GM19372 (cell line): ENCODE data around the gene NCBP2.
"Not testable (repeated sequence)": the region's sequence is repeated elsewhere in the genome, so short reads cannot be mapped to it uniquely, and the experiment has no call there.

Experiments used
- ATAC-seq: cut with Tn5 transposase; IDR thresholded peaks from one replicate; pipeline ENCODE4 v1.9.1; 2021; ENCODE audit warnings: mild to moderate bottlenecking, low read depth, moderate library complexity; ENCODE audit not compliant: unreplicated experiment

Gene NCBP2

GRCh38 chr3:196968233-196969133, 26.2 kb upstream of the NCBP2 start, which contains the start of gene PIGZ:
PIGZ (minus strand) TSS chr3:196968833; CDS start chr3:196952031, 16,802 bp downstream.
- ATAC-seq = peak; percentile 67

- ATAC-seq = no peak
Observed at GRCh38 chr3:196967412-196968232, 25.3 kb upstream of the NCBP2 start.

DNA sequence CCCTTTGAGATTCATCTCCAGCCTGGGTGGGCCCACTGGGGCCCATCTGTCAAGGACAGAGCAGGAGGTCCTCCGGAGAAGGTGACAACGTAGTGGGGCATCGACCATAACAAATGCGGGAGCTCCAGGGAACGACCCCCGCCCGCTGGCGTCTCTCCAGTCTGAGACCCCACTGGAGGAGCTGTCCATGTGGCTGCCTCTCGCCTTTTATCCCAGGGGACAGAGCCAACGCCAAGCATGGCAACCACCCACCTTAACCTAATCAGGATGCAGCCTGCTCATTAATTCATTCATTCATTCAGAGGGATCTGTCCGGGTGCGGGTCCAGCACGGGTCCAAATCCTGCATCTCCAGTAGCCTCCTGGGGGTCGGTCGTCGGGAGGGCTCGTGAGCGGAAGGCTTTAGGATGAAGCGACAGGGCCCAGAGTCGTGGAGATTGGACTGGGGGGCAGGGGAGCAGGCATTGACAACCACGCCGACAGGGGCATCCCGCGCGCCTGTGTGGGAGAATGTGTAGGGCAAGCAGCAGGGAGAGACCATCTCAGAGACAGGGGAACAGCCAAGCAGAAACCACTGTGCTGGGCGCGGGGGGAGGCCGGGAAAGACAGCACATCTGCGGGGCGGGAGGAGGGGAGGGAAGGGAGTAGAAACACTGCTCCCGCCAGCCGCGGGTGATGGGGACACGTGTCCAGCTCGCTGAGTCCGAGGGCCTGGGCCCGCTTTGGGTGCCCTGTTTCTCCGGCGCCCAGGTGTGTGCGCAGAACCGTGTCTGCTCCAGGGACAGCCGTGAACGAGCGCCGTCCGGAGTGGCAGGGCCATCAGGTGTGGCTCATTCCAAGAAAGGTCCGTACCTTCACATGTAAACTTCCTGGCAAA, 24.4 kb upstream of the NCBP2 start:
- no peak for ATAC-seq

- ATAC-seq = no peak
Observed at GRCh38 chr3:196965804-196966173, 23.5 kb upstream of the NCBP2 start.

GRCh38 chr3:196965112-196965803, 22.9 kb upstream of the NCBP2 start:
- ATAC-seq = no peak

GRCh38 chr3:196963631-196963953, 21.3 kb upstream of the NCBP2 start:
- no peak for ATAC-seq

DNA sequence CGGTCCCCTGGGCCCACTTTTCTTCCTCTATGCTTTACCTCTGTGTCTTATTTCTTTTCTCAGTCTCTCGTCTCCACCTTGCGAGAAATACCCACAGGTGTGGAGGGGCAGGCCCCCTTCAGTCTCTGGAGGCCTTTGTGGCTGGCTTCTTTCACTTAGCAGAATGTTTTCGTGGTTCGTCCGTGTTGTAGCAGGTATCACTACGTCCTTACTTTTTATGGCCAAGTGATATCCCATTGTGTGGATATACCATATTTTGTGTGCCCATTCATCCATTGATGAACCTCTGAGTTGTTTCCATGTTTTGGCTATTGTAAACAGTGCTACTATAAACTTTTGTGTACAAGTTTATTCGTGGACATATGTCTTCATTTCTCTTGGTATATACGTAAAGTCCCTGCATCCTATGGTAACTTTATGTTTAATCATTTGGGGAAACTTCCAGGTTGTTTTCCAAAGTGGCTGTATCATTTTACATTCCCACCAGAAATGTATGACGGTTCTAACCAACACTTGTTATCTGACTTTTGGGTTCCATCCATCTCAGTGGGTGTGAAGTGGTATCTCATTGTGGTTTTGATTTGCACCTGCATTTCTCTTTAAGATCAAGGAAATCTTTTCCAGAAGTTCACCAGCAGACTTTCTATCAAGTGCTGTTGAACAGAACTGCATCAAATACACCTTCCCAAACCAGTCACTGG, 20.8 kb upstream of the NCBP2 start:
- no peak for ATAC-seq

DNA sequence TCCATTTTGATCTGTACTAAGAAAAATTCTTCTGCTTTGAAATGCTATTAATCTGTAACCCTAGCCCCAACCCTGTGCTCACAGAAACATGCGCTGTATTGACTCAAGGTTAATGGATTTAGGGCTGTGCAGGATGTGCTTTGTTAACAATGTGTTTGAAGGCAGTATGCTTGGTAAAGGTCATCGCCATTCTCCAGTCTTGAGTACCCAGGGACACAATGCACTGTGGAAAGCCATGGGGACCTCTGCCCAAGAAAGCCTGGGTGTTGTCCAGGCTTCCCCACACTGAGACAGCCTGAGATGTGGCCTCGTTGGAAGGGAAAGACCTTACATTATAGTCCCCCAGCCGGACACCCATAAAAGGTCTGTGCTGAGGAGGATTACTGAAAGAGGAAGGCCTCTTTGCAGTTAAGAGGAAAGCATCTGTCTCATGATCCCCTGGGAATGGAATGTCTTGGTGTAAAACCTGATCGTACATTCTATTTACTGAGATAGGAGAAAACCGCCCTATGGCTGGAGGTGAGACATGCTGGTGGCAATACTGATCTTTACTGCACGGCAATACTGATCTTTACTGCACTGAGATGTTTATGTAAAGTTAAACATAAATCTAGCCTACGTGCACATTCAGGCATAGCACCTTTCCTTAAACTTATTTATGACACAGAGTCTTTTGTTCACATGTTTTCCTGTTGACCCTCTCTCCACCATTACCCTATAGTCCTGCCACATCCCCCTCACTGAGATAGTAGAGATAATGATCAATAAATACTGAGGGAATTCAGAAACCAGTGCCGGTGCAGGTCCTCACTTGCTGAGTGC, 20.0 kb upstream of the NCBP2 start:
- ATAC-seq = no peak

GRCh38 chr3:196954832-196955231, 12.5 kb upstream of the NCBP2 start:
- ATAC-seq = no peak

DNA sequence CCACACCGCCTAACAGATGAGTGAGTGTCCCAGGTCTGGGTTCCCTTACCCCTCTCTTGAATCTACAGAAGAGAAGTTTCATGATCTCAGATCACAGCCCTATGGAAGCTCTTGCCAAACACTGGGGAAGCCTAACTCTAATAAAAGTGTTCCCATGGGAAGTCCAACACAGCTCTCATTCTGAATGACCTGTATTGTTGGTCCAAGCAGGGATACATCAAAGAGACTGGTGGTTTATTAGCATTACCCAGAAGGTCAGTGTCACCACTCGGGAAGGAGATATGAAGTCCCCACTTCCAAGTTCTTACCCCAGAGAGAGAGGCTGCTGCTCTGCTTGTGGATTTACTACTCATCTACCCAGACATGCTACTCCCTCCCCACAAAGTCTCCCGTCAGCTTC, 9.0 kb upstream of the NCBP2 start:
- no peak for ATAC-seq

DNA sequence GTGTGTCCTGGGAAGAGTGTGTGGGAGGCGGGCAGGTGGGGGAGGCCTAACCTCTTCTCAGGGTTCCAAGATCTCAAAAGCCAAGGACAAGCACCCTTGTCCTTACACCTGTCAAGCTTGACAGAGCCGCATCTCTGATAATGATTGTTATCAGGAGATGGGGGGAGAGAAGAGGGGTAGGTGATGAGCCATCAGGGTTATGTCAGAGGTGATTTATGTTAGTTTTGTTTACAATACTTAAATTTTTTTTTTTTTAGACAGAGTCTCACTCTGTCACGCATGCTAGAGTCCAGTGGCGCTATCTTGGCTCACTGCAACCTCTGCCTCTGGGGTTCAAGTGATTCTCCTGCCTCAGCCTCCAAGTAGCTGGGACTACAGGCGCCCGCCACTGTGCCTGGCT, 7.4 kb upstream of the NCBP2 start:
- ATAC-seq = no peak

GRCh38 chr3:196949285-196949619, 6.9 kb upstream of the NCBP2 start:
- no peak for ATAC-seq

GRCh38 chr3:196948442-196949284, 6.3 kb upstream of the NCBP2 start:
- no peak for ATAC-seq

GRCh38 chr3:196947860-196948441, 5.6 kb upstream of the NCBP2 start:
- no peak for ATAC-seq

DNA sequence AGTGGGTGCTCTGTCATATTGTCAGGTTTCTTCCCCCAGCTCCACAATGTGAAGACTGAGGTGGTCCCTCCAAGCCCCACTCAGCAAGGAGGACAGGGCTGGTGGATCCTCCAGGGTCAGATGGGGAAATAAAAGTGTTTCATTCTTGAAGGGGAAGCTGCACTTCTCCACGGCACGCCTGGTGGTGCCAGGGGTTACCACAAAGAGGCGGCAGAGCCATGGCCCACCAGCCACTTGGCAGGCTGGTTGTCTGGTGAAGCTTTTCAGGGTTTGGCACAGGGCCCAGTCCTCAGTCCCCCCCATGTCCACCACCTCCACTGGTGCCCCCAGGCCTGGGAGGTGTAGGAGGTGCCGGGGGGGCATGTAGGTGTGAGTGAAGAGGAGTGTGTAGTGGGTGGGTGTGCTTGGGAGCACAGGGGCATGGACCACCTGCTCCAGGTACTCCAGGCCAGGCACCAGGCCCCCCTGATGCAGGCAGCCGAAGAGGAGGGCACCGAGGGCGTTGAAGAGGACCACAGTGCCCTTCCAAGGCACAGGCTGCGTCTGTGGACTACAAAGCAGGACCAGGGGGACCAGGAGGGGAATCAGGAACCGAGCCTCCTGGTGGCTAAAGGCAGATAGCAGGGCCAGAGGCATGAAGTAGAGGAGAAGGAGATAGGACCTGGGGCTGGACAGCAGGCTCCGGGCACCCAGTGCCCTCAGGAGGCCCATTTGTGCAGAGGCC, 5.0 kb upstream of the NCBP2 start:
- no peak for ATAC-seq

DNA sequence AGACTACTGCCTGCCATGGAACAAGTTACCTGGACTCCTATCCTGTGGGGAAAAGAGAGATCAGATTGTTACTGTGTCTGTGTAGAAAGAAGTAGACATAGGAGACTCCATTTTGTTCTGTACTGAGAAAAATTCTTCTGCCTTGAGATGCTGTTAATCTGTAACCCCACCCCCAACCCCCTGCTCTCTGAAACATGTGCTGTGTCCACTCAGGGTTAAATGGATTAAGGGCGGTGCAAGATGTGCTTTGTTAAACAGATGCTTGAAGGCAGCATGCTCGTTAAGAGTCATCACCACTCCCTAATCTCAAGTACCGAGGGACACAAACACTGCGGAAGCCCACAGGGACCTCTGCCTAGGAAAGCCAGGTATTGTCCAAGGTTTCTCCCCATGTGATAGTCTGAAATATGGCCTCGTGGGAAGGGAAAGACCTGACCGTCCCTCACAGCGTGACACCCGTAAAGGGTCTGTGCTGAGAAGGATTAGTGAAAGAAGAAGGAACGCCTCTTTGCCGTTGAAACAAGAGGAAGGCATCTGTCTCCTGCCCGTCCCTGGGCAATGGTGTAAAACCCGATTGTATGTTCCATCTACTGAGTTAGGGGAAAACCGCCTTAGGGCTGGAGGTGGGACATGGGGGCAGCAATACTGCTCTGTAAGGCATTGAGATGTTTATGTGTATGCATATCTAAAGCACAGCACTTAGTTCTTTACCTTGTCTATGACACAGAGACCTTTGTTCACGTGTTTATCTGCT, 1.9 kb upstream of the NCBP2 start:
- not testable (repeated sequence) for ATAC-seq
